IPS DF 4.7 (cell line): Measurements from ENCODE around the gene SPTBN4.
A peak's percentile ranks its signal among the peaks of the same experiment; 100 is the strongest.
"Not testable (repeated sequence)": the region's sequence is repeated elsewhere in the genome, so short reads cannot be mapped to it uniquely, and the experiment has no call there.

Experiments
- DNase-seq: peaks from one replicate; pipeline ENCODE4 v3.0.0-alpha.2; 2013; ENCODE audit warnings: low spot score; ENCODE audit errors: extremely low read depth

Gene SPTBN4

GRCh38 chr19:40559394-40559793 is 92.6 kb downstream of the SPTBN4 start:
- no peak for DNase-seq

GRCh38 chr19:40560092-40560507 is 93.3 kb downstream of the SPTBN4 start:
- DNase-seq: no peak

DNA sequence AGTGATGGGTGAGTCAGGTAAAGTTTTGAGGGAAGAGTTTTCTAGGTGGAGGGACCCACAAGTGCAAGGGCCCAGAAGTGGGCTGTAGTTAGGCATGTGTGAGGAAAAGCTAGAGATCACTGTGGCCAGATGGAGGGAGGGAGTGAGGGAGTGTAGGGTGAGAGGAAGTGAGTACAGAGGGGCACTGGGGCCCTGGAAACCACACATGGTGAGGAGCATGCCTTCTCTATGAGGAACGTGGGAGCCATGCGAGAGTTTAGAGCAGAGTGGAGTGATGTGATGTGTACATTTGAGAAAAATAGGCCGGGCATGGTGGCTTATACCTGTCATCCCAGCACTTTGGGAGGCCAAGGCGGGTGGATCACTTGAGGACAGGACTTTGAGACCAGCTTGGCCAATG is 95.1 kb downstream of the SPTBN4 start:
- no peak for DNase-seq

GRCh38 chr19:40564535-40564934 is 97.7 kb downstream of the SPTBN4 start:
- not testable (repeated sequence) for DNase-seq

GRCh38 chr19:40565355-40565754 is 98.6 kb downstream of the SPTBN4 start:
- no peak for DNase-seq

GRCh38 chr19:40565910-40566495 is 99.2 kb downstream of the SPTBN4 start:
- no peak for DNase-seq

DNA sequence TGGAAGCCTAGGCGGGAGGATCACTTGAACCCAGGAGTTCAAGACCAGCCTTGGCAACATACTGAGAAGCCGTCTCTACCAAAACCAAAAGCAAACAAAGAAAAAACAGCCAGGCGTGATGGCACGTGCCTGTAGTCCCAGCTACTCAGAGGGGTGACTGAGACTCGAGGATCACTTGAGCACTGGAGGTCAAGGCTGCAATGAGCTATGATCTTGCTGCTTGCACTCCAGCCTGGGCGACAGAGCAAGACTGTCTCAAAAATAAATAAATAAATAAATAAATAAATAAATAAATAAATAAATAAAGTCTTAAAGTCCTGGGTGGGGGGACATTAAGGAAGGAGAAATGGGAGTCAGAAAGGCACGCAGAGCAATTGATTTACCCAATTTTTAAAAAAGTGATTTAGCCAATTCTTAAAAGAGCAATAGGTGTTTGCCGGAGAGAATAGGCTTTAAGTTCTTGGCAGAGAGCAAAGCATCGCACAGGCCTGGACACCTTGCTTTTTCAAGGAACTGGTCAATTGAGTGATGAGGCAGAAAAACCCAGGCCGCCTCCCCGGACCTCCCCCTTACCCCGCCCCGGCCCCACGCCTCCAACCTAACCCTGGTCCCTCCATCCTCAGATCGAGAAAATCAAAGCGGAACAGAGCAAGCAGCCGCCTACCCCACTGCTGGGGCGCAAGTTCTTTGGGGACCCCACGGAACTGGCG is 100.4 kb downstream of the SPTBN4 start:
- DNase-seq: no peak

DNA sequence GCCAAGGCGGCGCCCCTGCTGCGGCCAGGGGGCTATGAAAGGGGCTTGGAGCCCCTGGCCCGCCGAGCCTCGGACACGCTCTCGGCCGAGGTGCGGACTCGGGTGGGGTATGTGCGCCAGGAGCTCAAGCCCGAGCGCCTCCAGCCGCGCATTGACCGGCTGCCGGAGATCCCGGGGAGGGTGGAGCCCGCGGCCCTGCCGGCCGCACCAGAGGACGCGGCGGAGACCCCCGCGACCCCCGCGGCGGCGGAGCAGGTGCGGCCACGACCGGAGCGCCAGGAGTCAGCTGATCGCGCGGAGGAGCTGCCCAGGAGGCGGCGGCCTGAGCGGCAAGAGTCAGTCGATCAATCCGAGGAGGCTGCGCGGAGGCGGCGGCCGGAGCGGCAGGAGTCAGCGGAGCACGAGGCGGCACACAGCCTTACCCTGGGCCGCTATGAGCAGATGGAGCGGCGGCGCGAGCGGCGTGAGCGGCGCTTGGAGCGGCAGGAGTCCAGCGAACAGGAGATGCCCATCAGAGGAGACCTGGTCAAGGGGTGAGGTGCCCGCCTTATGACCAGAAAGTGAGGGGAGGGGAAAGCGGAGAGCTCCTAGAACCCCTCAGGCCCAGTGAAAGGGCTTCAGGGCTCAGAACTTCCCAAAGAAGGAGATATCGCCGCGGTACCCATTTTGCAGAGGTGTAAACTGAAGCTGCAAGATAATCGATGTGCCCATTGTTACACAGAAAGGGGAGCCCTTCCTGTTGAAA is 101.1 kb downstream of the SPTBN4 start:
- no peak for DNase-seq

DNA sequence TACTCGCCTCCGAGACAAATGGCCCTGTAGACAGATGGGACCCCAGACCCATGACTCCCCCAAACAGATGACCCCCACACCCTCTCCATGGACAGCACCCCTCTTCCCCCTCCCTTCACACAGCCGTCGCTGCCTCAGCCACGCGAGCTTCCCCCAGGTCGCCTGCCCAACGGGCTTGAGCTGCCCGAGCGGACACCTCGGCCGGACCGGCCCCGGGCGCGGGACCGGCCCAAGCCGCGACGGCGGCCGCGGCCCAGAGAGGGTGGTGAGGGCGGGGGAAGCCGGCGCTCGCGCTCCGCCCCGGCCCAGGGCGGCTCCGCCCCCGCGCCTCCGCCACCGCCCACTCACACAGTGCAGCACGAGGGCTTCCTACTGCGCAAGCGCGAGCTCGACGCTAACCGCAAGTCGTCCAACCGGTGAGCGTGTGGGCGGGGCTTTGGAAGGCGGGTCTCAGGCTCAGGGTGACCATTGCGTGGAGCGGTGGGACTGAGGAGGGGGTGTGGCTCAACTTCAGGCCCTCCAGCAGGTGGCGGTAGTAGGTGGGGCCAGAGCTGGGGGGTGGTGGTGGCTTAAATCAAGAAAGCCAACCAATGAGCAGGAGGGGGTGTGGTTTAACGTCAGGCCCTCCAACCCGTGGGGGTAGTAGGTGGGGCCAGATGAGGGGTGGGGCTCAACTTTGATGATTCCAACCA is 103.7 kb downstream of the SPTBN4 start:
- peak; percentile 98 for DNase-seq

DNA sequence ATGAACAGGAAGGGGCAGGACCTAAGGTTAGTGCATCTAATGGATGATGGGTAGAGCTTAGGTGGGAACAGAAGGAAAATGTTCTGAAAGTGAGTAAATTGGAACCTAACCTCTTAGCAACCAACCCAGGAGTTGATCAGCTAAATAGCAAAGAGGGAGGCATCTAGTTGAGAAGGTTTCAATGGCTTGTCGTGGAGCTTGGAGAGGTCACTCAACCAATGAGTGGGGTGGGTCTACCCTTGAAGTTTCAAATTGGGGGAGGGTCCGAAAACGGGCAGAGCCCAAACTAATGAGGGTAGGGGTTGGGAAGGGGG is 104.2 kb downstream of the SPTBN4 start:
- DNase-seq: no peak

DNA sequence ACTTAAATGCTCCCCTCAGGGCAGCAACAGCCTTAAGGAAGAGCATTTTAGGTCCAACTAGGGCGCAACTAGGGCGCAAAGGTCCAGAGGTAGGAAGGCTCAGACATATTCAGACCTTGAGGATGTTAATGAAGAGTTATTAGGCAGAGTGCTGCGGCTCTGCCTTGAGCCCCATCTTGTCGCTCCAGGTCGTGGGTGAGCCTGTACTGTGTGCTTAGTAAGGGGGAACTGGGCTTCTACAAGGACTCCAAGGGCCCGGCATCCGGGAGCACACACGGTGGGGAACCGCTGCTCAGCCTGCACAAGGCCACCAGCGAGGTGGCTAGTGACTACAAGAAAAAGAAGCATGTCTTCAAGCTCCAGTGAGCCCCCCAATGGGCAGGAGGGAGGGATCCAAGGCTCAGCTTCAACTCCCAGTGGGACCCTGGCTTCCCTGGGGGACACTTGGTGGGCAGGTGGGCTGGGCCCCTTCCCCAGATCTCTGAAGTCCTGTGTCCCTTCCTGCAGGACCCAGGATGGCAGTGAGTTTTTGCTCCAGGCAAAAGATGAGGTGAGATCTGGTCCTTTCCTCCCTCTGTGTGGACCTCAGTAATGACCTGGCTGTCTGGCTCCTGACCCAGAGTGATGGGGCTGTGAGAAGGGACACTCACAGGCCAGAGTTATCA is 105.2 kb downstream of the SPTBN4 start:
- DNase-seq: no peak

DNA sequence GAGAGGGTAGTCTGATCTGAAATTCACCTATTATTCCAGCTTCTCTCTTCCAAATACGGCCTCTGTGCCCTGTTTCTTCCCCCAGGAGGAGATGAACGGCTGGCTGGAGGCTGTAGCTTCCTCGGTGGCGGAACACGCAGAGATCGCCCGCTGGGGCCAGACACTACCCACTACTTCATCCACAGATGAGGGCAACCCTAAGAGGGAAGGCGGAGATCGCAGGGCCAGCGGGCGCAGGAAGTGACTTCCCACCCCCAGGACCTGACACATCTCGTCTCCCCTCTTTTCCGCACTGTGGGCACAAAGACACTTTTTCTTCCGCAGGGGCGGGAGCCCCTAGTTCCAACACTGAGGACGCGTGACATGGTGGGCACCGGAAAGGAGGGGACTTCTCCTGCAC is 108.5 kb downstream of the SPTBN4 start:
- DNase-seq: no peak

DNA sequence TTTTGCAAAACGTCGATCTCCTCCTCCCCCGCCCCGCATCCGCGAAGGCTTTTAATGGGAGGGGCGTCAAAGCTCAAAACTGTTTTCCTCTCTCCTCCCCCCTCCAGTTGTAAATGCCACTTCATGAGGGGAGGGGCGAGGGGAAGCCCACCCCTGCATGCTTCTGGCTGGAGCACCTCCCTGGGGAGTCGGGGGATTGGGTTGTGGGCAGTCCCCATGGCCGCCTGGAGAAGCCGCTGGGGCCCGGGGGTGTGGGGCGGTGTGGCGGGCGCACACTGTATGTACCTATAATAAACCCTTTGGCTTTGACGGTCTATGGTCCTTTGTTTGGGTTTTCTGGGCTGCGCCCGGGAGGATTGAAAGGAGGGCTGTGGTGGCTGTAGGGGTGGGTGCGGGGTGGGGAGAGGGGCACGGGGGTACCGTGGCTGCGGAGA is 109.4 kb downstream of the SPTBN4 start:
- DNase-seq: no peak

GRCh38 chr19:40576585-40577451 is 110.0 kb downstream of the SPTBN4 start, which contains the start of gene SHKBP1:
SHKBP1 (plus strand) TSS chr19:40576873; CDS start chr19:40576900, 27 bp downstream.
- DNase-seq: no peak

- no peak for DNase-seq
These were observed 111.7 kb downstream of the SPTBN4 start for GRCh38 chr19:40578442-40578908.

- DNase-seq: no peak
These were observed 113.8 kb downstream of the SPTBN4 start for GRCh38 chr19:40580619-40581018.

DNA sequence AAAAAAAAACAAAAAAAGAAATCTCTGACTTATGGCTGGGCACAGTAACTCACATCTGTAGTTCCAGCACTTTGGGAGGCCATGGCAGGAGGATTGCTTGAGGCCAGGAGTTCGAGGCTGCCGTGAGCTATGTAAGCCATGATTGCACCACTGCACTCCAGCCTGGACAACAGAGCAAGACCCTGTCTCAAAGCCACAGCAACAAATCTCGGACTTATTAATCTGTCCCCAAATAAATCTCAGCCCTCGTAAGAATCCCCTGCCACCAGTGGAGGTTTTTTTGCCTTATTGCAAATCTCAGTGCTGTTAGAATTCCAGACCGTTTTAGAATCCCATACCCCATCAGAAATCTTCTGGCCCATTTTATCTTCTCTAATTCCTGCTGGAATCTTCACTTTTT is 114.7 kb downstream of the SPTBN4 start:
- DNase-seq: no peak

DNA sequence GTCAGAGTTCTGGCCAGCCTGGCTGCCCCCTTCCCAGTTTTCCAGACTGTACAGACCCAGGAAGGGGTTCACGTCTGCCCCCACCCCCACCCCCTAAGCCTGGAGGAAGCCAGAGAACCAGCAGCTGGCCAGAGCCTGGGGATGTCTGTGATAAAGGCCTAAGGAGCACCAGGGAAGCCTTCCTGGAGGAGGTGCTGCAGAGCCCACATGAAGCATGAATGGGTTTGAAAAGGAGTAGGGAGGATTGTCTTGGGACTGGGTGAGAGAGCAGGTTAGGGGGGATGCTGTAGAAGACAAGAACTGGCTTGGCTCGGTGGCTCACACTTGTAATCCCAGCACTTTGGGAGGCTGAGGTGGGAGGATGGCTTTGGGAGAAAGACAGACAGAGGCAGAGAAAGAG is 115.7 kb downstream of the SPTBN4 start:
- DNase-seq: no peak

DNA sequence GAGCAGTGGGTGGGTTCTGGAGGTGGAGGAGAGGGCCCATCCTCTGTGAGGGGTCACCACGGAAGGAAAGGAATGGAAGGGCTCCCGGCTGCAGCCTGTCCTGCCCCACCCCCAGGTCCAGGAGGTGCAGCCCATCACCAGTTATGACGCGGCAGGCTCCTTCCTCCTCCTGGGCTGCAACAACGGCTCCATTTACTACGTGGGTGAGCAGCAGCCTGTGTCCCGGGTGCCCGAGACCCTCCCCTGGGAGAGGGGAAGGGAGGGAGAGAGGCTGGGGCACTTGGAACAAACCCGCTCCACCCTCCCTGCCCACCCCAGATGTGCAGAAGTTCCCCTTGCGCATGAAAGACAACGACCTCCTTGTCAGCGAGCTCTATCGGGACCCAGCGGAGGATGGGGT is 116.5 kb downstream of the SPTBN4 start:
- DNase-seq: no peak

DNA sequence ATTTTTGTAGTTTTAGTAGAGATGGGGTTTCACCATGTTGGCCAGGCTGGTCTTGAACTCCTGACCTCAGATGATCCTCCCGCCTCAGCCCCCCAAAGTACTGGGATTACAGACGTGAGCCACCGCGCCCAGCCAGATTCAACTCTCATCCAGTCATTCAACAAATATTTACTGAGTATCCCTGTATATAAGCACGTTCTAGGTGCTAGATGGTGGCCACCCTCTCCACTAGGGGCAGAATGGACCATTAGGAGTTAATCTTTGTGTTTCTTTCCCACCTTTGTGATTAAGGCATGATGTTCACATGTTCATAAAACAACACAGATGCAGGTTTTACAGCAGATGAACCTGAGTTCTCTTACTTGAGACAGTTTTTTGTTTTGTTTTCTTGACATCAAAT is 117.2 kb downstream of the SPTBN4 start:
- DNase-seq: no peak
